Liver (tissue), 3 donors: Measurements from ENCODE around the gene KSR2.

Experiments used
- ATF3 ChIP-seq: IDR thresholded peaks from 2 replicates; pipeline ENCODE4 v1.6.1; 2016; ENCODE audit warnings: antibody characterized with exemption
- CTCF ChIP-seq: fragments of 150-350 bp; IDR thresholded peaks from 2 replicates; pipeline ENCODE4 v1.5.1; 2017; ENCODE audit warnings: improper control_type of control experiment, low read depth, low read length; ENCODE audit not compliant: missing input control
- FOXA1 ChIP-seq: IDR thresholded peaks from 2 replicates; pipeline ENCODE4 v1.6.1; 2016; ENCODE audit warnings: antibody characterized with exemption
- FOXA2 ChIP-seq: IDR thresholded peaks from 2 replicates; pipeline ENCODE4 v1.6.1; 2016; ENCODE audit warnings: antibody characterized with exemption
- JUND ChIP-seq, 2 donors: IDR thresholded peaks; 2 replicates each; pipeline ENCODE4 v1.6.1; 2016; ENCODE audit warnings: antibody characterized with exemption in 2 of 2
- MAX ChIP-seq: IDR thresholded peaks from 2 replicates; pipeline ENCODE4 v1.6.1; 2016; ENCODE audit warnings: antibody characterized with exemption
- RAD21 ChIP-seq, 2 donors: IDR thresholded peaks; 2 replicates each; pipeline ENCODE4 v1.6.1; 2016; ENCODE audit warnings: antibody characterized with exemption in 2 of 2, mild to moderate bottlenecking in 2 of 2
- REST ChIP-seq: IDR thresholded peaks from 2 replicates; pipeline ENCODE4 v1.6.1; 2016; ENCODE audit warnings: antibody characterized with exemption, mild to moderate bottlenecking
- TAF1 ChIP-seq: conservative IDR thresholded peaks from 2 replicates; pipeline ENCODE4 v1.6.1; 2016; ENCODE audit warnings: antibody characterized with exemption, mild to moderate bottlenecking
- YY1 ChIP-seq: IDR thresholded peaks from 2 replicates; pipeline ENCODE4 v1.6.1; 2016; ENCODE audit warnings: antibody characterized with exemption, mild to moderate bottlenecking
- ZBTB33 ChIP-seq: IDR thresholded peaks from 2 replicates; pipeline ENCODE4 v1.6.1; 2016; ENCODE audit warnings: antibody characterized with exemption
- donor health status: healthy.
- donor health status: healthy.

- TF ChIP-seq JUND (IDR thresholded peaks at IDR 0.05): no peak
- TF ChIP-seq CTCF: no peak
- no peak for TF ChIP-seq ATF3
- TF ChIP-seq RAD21 (IDR thresholded peaks at IDR 0.05): no peak
- no peak for TF ChIP-seq FOXA1
- no peak for TF ChIP-seq YY1
- no peak for TF ChIP-seq TAF1
- TF ChIP-seq ZBTB33: no peak
- TF ChIP-seq REST: no peak
- no peak for TF ChIP-seq FOXA2
- TF ChIP-seq MAX: no peak
Observed at GRCh38 chr12:117970334-117970733, 1.5 kb upstream of the KSR2 start.
